HepG2 (cell line): Measurements from ENCODE around the gene GPC2. TPM values are rescaled to one million over a fixed set of nuclear protein-coding genes. Genes with fewer than 3 reads are reported as not detected.

Source experiments
- ATAC-seq: fragments of 200-7000 bp; cut with Tn5 transposase; 3 replicates; pipeline ENCODE4 v1.9.1; 2020; ENCODE audit warnings: mild to moderate bottlenecking, moderate library complexity
- BruUV-seq: library from RNA; stranded (reverse); fragments of 400-500 nt; replicated peaks from 2 replicates; lab custom pipeline; 2021; lab: Mats Ljungman, UMichigan
- CTCF ChIA-PET: fragments of 300-600 bp; formaldehyde crosslinking; extraction: SDS; loops from one replicate; lab custom pipeline; 2021; ENCODE audit warnings: low total read pairs, inconsistent platforms, low intra/inter-chr PET ratio; lab: Yijun Ruan, JAX
- POLR2A ChIA-PET: fragments of 350-600 bp; sonication (Branson Sonifier 250); formaldehyde crosslinking; loops from one replicate; lab custom pipeline; 2020; ENCODE audit warnings: antibody characterized with exemption, inconsistent platforms; lab: Yijun Ruan, JAX
- DNase-seq: peaks from one replicate; pipeline ENCODE4 v3.0.0-alpha.2; 2015; ENCODE audit warnings: low spot score
- FAIRE-seq: peaks from 3 replicates; lab custom pipeline; 2011; peaks lifted over from hg19 to GRCh38; lab: Jason Lieb, UNC
- H2AFZ ChIP-seq: one replicate; pipeline ENCODE4 v1.6.1; 2011; ENCODE audit warnings: low read length, inconsistent platforms
- H3K27ac ChIP-seq: fragments of 300-600 bp; 3 replicates; pipeline ENCODE4 v1.8.0; 2011; ENCODE audit warnings: mixed run types, mild to moderate bottlenecking, mixed read lengths, low read length, inconsistent platforms; ENCODE audit not compliant: insufficient read depth; ENCODE audit errors: extremely low read length
- H3K27me3 ChIP-seq, 2 experiments: fragments of 200-600 bp in 1 of 2; 2 replicates in 1 of 2; 3 replicates in 1 of 2; pipeline versions ENCODE4 v1.6.0 to v1.8.0; 2011; ENCODE audit warnings: low read length in 2 of 2, mild to moderate bottlenecking in 2 of 2, moderate library complexity in 2 of 2, inconsistent platforms in 1 of 2; ENCODE audit not compliant: insufficient read depth in 2 of 2, control insufficient read depth in 1 of 2
- H3K36me3 ChIP-seq, 2 experiments: fragments of 200-600 bp in 1 of 2; replicated peaks in 1 of 2; 2 replicates in 1 of 2; 3 replicates in 1 of 2; pipeline versions ENCODE4 v1.5.1 to v1.8.0; 2011; ENCODE audit warnings: low read length in 2 of 2, inconsistent platforms in 1 of 2; ENCODE audit not compliant: insufficient read depth in 2 of 2, control insufficient read depth in 1 of 2
- H3K4me1 ChIP-seq: 2 replicates; pipeline ENCODE4 v1.5.1; 2012; ENCODE audit warnings: low read length, inconsistent platforms; ENCODE audit not compliant: insufficient read depth
- H3K4me2 ChIP-seq: 2 replicates; pipeline ENCODE4 v1.6.0; 2011; ENCODE audit warnings: low read depth, low read length, inconsistent platforms
- H3K4me3 ChIP-seq, 3 experiments: fragments of 200-600 bp in 1 of 3; sonication (generic), shearing (Covaris generic) in 1 of 3; replicated peaks in 1 of 3; 2 replicates each; pipeline ENCODE4 v1.5.1; 2011 to 2016; ENCODE audit warnings: low read length in 3 of 3, inconsistent platforms in 2 of 3, low read depth in 2 of 3, mild to moderate bottlenecking in 2 of 3, control low read depth in 1 of 3, mixed read lengths in 1 of 3; ENCODE audit not compliant: insufficient read depth in 1 of 3
- H3K79me2 ChIP-seq: one replicate; pipeline ENCODE4 v1.6.1; 2011; ENCODE audit warnings: low read length, inconsistent platforms; ENCODE audit not compliant: insufficient read depth
- H3K9ac ChIP-seq: 2 replicates; pipeline ENCODE4 v1.6.0; 2011; ENCODE audit warnings: mild to moderate bottlenecking, low read depth, low read length, inconsistent platforms; ENCODE audit not compliant: insufficient read depth
- H3K9me3 ChIP-seq: 2 replicates; pipeline ENCODE4 v1.5.1; 2012; ENCODE audit warnings: mild to moderate bottlenecking, low read length
- H4K20me1 ChIP-seq: 2 replicates; pipeline ENCODE4 v1.6.0; 2011; ENCODE audit warnings: inconsistent platforms, mild to moderate bottlenecking, low read length, moderate library complexity; ENCODE audit not compliant: insufficient read depth
- CHD2 ChIP-seq: IDR thresholded peaks from 2 replicates; pipeline ENCODE4 v1.6.1; 2011; ENCODE audit warnings: low read depth, low read length, improper control_type of control experiment
- HNRNPK ChIP-seq: fragments of 200-400 bp; formaldehyde crosslinking; IDR thresholded peaks from 2 replicates; pipeline ENCODE4 v1.6.1; 2018; ENCODE audit warnings: low read length, low read depth, moderate library complexity, mild to moderate bottlenecking; ENCODE audit not compliant: poor library complexity, severe bottlenecking
- MAX ChIP-seq: IDR thresholded peaks from 2 replicates; pipeline ENCODE4 v1.6.1; 2012; ENCODE audit warnings: inconsistent platforms
- ZFP36 ChIP-seq: fragments of 150-350 bp; IDR thresholded peaks from 2 replicates; pipeline ENCODE4 v1.6.1; 2018; ENCODE audit warnings: borderline replicate concordance, low read length, low read depth; ENCODE audit not compliant: partially characterized antibody
- ZMYM3 ChIP-seq: sonication (generic); formaldehyde crosslinking; IDR thresholded peaks from 2 replicates; pipeline ENCODE4 v1.5.1; 2020; ENCODE audit warnings: mild to moderate bottlenecking, missing genetic modification reagents
- ZNF362 ChIP-seq: sonication (generic); formaldehyde crosslinking; IDR thresholded peaks from 2 replicates; pipeline ENCODE4 v1.4.0; 2020; ENCODE audit warnings: missing genetic modification reagents, mild to moderate bottlenecking, borderline replicate concordance
- ZNF770 ChIP-seq: sonication (generic); formaldehyde crosslinking; IDR thresholded peaks from 2 replicates; pipeline ENCODE4 v1.5.0; 2020; ENCODE audit warnings: mild to moderate bottlenecking, missing genetic modification reagents
- WGBS: methylation state at CpG from one replicate; pipeline ENCODE4 v1.1.6; 2017; ENCODE audit warnings: low lambda C conversion rate; 5-methylcytosine and 5-hydroxymethylcytosine counted together
- in situ Hi-C: cut with HindIII; loops from 2 replicates; pipeline ENCODE4 v1.10.0; 2017; ENCODE audit warnings: low pct_unique_long_range_greater_than_20kb; ENCODE audit not compliant: extremely low pct_ligation_motif_present
- intact Hi-C: fragments of 100-400 bp; cut with micrococcal nuclease; formaldehyde crosslinking; loops from one replicate; pipeline ENCODE4 v1.10.0; 2022; ENCODE audit not compliant: unreplicated experiment
- polyA plus RNA-seq, 8 experiments: library from polyadenylated mRNA; depleted of rRNA in 3 of 8; stranded (reverse) in 7 of 8; unstranded in 1 of 8; fragments of >200 nt; fragmentation: Illumina TruSeq in 4 of 8; extraction: Trizol in 4 of 8; gene quantifications; 2 replicates each; pipeline versions ENCODE4 v1.2.1 to v1.2.3, GENCODE V29; 2011 to 2016; ENCODE audit warnings: low read depth in 4 of 8, missing spikeins in 1 of 8, mixed read lengths in 1 of 8; ENCODE audit not compliant: insufficient read depth in 1 of 8
- total RNA-seq, 5 experiments: library from RNA; depleted of rRNA; stranded (reverse); fragments of >200 nt; fragmentation: Illumina TruSeq; extraction: Trizol; gene quantifications; 2 replicates each; pipeline ENCODE4 v1.2.3, GENCODE V29; 2016; ENCODE audit warnings: low read depth in 1 of 5

The GPC2 gene
- total and polyA plus RNA-seq, 2 of the 13 experiments (the other 11 are each of a cell fraction or from before 2014, with no cell fraction given): 0.64 to 0.78 TPM

- Histone ChIP-seq H3K9ac (no peak overlapping the region), H3K27me3 (peaks cover 1 to 43% of the 10 kb centered on the region in 2 experiments; a peak in 3 of 5 replicates), H3K4me2 (peak overlapping the region; percentile 77; the same call in 1 of the 2 replicates), H3K79me2 (no peaks in the 10 kb centered on the region), H4K20me1 (no peaks in the 10 kb centered on the region), H3K4me3 (0 out of 6 replicates have a peak overlapping the region, but pooled peaks of 1 of the 3 experiments have one; percentile 73), H3K4me1 (peaks cover 43% of the 10 kb centered on the region), H3K27ac (no peak overlapping the region), H3K9me3 (no peaks in the 10 kb centered on the region), H3K36me3 (no peaks in the 10 kb centered on the region), H2AFZ (no peak overlapping the region)
- intact Hi-C loops (no loop called here), in situ Hi-C loops (no loop called here)
- 55% methylated on average over 11 of the region's 11 CpGs for WGBS
- ChIA-PET POLR2A (no interaction called here), CTCF (no interaction called here)
- ATAC-seq (no peak), DNase-seq (no peak), FAIRE-seq (no peak)
- TF ChIP-seq ZMYM3 (CRISPR knock-in tag): no peak
- peak; percentile 59 for TF ChIP-seq HNRNPK
- no TSS peak for BruUV-seq
Measured at GRCh38 chr7:100170101-100170897, 6.9 kb downstream of the GPC2 start.

GRCh38 chr7:100169147-100169850 lies 7.9 kb downstream of the GPC2 start:
- CTCF ChIA-PET: no interaction called here
- Histone ChIP-seq H3K27me3 (peaks cover 1 to 43% of the 10 kb centered on the region in 2 experiments; a peak in 3 of 5 replicates), H3K36me3 (no peaks in the 10 kb centered on the region), H3K9me3 (no peaks in the 10 kb centered on the region), H3K79me2 (no peaks in the 10 kb centered on the region), H3K9ac (no peak overlapping the region), H3K4me1 (peaks cover 43% of the 10 kb centered on the region), H2AFZ (no peak overlapping the region), H3K27ac (no peak overlapping the region), H4K20me1 (no peaks in the 10 kb centered on the region), H3K4me2 (peak overlapping the region; percentile 93)
- DNase-seq (no peak), FAIRE-seq (no peak)
- 7% methylated on average over 11 of the region's 11 CpGs for WGBS
- in situ Hi-C loops (no loop called here), intact Hi-C loops (no loop called here)
- BruUV-seq: no TSS peak
- POLR2A ChIA-PET: interaction anchor here (0.6 to 2.2 kb wide), 3 partner anchors 8 to 20 kb away, joined by 3 to 10 read pairs (median 7); partner anchors contain the start of genes GPC2 and LAMTOR4
- TF ChIP-seq ZNF770: peak; percentile 84
- peak; percentile 87 for TF ChIP-seq CHD2
- peak; percentile 20; the same call in 1 of the 2 replicates for TF ChIP-seq MAX
- no peak for TF ChIP-seq ZFP36
- TF ChIP-seq ZNF362 (CRISPR knock-in tag): peak; percentile 44; the same call in 1 of the 2 replicates
- TF ChIP-seq, all 625 proteins: peak for 4
- ATAC-seq: peak; percentile 23
- H3K4me3 ChIP-seq: no peak overlapping the region
